Stimulated activated CD8-positive, alpha-beta memory T cell treated with anti-CD3 and anti-CD28 coated beads, Interleukin-4, amount 100 ng/mL, for 48 hours (primary cell): ENCODE measurements around the gene INPP5A.

Source experiments
- DNase-seq: peaks from one replicate; pipeline ENCODE4 v3.0.0-alpha.2; 2020

Gene INPP5A

GRCh38 chr10:132712291-132712690 is 174.7 kb downstream of the INPP5A start:
- DNase-seq: no peak

- no peak for DNase-seq
Measured at GRCh38 chr10:132712743-132713142, 175.2 kb downstream of the INPP5A start.

- DNase-seq: no peak
Measured at GRCh38 chr10:132713421-132714095, 176.0 kb downstream of the INPP5A start.

GRCh38 chr10:132714096-132714985 is 176.8 kb downstream of the INPP5A start:
- no peak for DNase-seq

GRCh38 chr10:132714986-132715775 is 177.6 kb downstream of the INPP5A start:
- no peak for DNase-seq

GRCh38 chr10:132715776-132716680 is 178.4 kb downstream of the INPP5A start:
- no peak for DNase-seq

GRCh38 chr10:132716691-132717490 is 179.3 kb downstream of the INPP5A start:
- DNase-seq: no peak

- no peak for DNase-seq
Measured at GRCh38 chr10:132721725-132722124, 184.1 kb downstream of the INPP5A start.

- DNase-seq: no peak
Measured at GRCh38 chr10:132722394-132723329, 185.1 kb downstream of the INPP5A start.

GRCh38 chr10:132723330-132723970 is 185.9 kb downstream of the INPP5A start:
- no peak for DNase-seq

GRCh38 chr10:132724446-132724845 is 186.9 kb downstream of the INPP5A start:
- DNase-seq: no peak

- no peak for DNase-seq
Measured at GRCh38 chr10:132725202-132725601, 187.6 kb downstream of the INPP5A start.

- no peak for DNase-seq
Measured at GRCh38 chr10:132726194-132726593, 188.6 kb downstream of the INPP5A start.

- DNase-seq: no peak
Measured at GRCh38 chr10:132726951-132727350, 189.4 kb downstream of the INPP5A start.

GRCh38 chr10:132727411-132727810 is 189.8 kb downstream of the INPP5A start:
- DNase-seq: no peak

GRCh38 chr10:132728321-132728720 is 190.7 kb downstream of the INPP5A start:
- no peak for DNase-seq

- DNase-seq: no peak
Measured at GRCh38 chr10:132728741-132729140, 191.2 kb downstream of the INPP5A start.

- no peak for DNase-seq
Measured at GRCh38 chr10:132729810-132730572, 192.4 kb downstream of the INPP5A start.

GRCh38 chr10:132730573-132730953 is 193.0 kb downstream of the INPP5A start:
- no peak for DNase-seq
